K562 (cell line): Measurements from ENCODE around the gene TEDDM1. TPM values are rescaled to one million over a fixed set of nuclear protein-coding genes. Genes with fewer than 3 reads are reported as not detected.

Experiments used
- CGGBP1 ChIP-seq: fragments of 250-450 bp; sonication (Bioruptor Pico); IDR thresholded peaks from 2 replicates; pipeline ENCODE4 v1.9.0; 2021; ENCODE audit warnings: mild to moderate bottlenecking
- CHD2 ChIP-seq: IDR thresholded peaks from 2 replicates; pipeline ENCODE4 v1.6.1; 2011; ENCODE audit warnings: low read depth, low read length
- E2F5 ChIP-seq: sonication (generic); formaldehyde crosslinking; IDR thresholded peaks from 2 replicates; pipeline ENCODE4 v1.8.0; 2022; ENCODE audit warnings: mild to moderate bottlenecking, missing genetic modification reagents
- FOXJ2 ChIP-seq: fragments of 200-800 bp; sonication (Bioruptor generic); IDR thresholded peaks from 2 replicates; pipeline ENCODE4 v1.6.1; 2016; ENCODE audit warnings: missing genetic modification characterization, missing compliant biosample characterization
- GABPB2 ChIP-seq: fragments of 250-450 bp; sonication (Bioruptor Pico); conservative IDR thresholded peaks from 2 replicates; pipeline ENCODE4 v1.5.1; 2021; ENCODE audit warnings: mild to moderate bottlenecking
- GTF2F1 ChIP-seq: IDR thresholded peaks from 2 replicates; pipeline ENCODE4 v1.6.1; 2011; ENCODE audit warnings: low read depth, low read length, improper control_type of control experiment
- KAT7 ChIP-seq: sonication (generic); formaldehyde crosslinking; IDR thresholded peaks from 2 replicates; pipeline ENCODE4 v1.8.0; 2022; ENCODE audit warnings: missing genetic modification reagents, mild to moderate bottlenecking, borderline replicate concordance
- MTA3 ChIP-seq: fragments of 450-650 bp; formaldehyde crosslinking; IDR thresholded peaks from 2 replicates; pipeline ENCODE4 v1.6.1; 2017; ENCODE audit warnings: mild to moderate bottlenecking, borderline replicate concordance
- MYNN ChIP-seq, 2 experiments: sonication (generic); formaldehyde crosslinking in 1 of 2; IDR thresholded peaks; 2 replicates each; pipeline versions ENCODE4 v1.5.0 to v1.6.1; 2016 to 2020; ENCODE audit warnings: antibody characterized with exemption in 1 of 2, missing genetic modification reagents in 1 of 2
- NCOR1 ChIP-seq: fragments of 450-650 bp; IDR thresholded peaks from 2 replicates; pipeline ENCODE4 v1.6.1; 2016; ENCODE audit warnings: mild to moderate bottlenecking, moderate library complexity
- POLR2G ChIP-seq: fragments of 200-400 bp; formaldehyde crosslinking; IDR thresholded peaks from 2 replicates; pipeline ENCODE4 v1.6.1; 2017; ENCODE audit warnings: low read depth, mild to moderate bottlenecking, antibody characterized with exemption, low read length, moderate library complexity
- SMARCA4 ChIP-seq: fragments of 450-650 bp; IDR thresholded peaks from 2 replicates; pipeline ENCODE4 v1.6.1; 2016
- STAT5A ChIP-seq: IDR thresholded peaks from 2 replicates; pipeline ENCODE4 v1.6.1; 2012; ENCODE audit warnings: low read length, inconsistent platforms, borderline replicate concordance
- THRA ChIP-seq: fragments of 450-650 bp; IDR thresholded peaks from 2 replicates; pipeline ENCODE4 v1.6.1; 2017; ENCODE audit warnings: mild to moderate bottlenecking, moderate library complexity
- ZBTB9 ChIP-seq: fragments of 450-650 bp; formaldehyde crosslinking; IDR thresholded peaks from 2 replicates; pipeline ENCODE4 v1.4.0; 2020; ENCODE audit warnings: mild to moderate bottlenecking, moderate library complexity
- ZFP30 ChIP-seq: fragments of 250-450 bp; sonication (Bioruptor Pico); IDR thresholded peaks from 2 replicates; pipeline ENCODE4 v1.8.0; 2022; ENCODE audit warnings: moderate library complexity, mild to moderate bottlenecking, inconsistent platforms, borderline replicate concordance
- ZNF280A ChIP-seq: fragments of 450-650 bp; IDR thresholded peaks from 2 replicates; pipeline ENCODE4 v1.6.1; 2018; ENCODE audit warnings: mild to moderate bottlenecking, low read depth; ENCODE audit not compliant: partially characterized antibody
- ZNF589 ChIP-seq: fragments of 200-800 bp; sonication (Bioruptor generic); IDR thresholded peaks from 2 replicates; pipeline ENCODE4 v1.6.1; 2016; ENCODE audit warnings: low read depth, missing genetic modification characterization, missing compliant biosample characterization
- ZNF592 ChIP-seq: fragments of 450-650 bp; IDR thresholded peaks from 2 replicates; pipeline ENCODE4 v1.6.1; 2017; ENCODE audit warnings: antibody characterized with exemption, mild to moderate bottlenecking
- polyA plus RNA-seq, 8 experiments: library from polyadenylated mRNA; depleted of rRNA in 4 of 8; stranded (reverse) in 5 of 8; unstranded in 3 of 8; fragments of >200 nt; fragmentation: Nextera tagmentation in 2 of 8; fragmentation: Illumina TruSeq in 1 of 8; extraction: Ambion mirVana in 2 of 8; extraction: Trizol in 1 of 8; gene quantifications; 2 replicates each; pipeline versions ENCODE4 v1.2.1 to v1.2.3, GENCODE V29; 2011 to 2014; ENCODE audit warnings: inconsistent platforms in 1 of 8, missing spikeins in 1 of 8
- total RNA-seq, 7 experiments: library from RNA; depleted of rRNA in 6 of 7; stranded (reverse); fragments of >200 nt in 6 of 7; fragmentation: Illumina TruSeq in 2 of 7; extraction: Trizol in 2 of 7; gene quantifications; 2 replicates each; pipeline versions ENCODE4 v1.2.1 to v1.2.3, GENCODE V29; 2011 to 2021; ENCODE audit warnings: low replicate concordance in 1 of 7

Gene TEDDM1
- total and polyA plus RNA-seq, 9 of the 15 experiments (the other 6 are each of a cell fraction or from before 2014, with no cell fraction given) = not detected

GRCh38 chr1:182383037-182383661 lies 17.3 kb downstream of the TEDDM1 start (continued):
- TF ChIP-seq ZBTB9 (CRISPR knock-in tag) (no peak), ZNF280A (no peak), SMARCA4 (no peak), NCOR1 (no peak), ZNF592 (0 out of 2 replicates have a peak, but pooled peaks have one; percentile 16), GTF2F1 (no peak), STAT5A (no peak), GABPB2 (CRISPR knock-in tag) (no peak), CGGBP1 (no peak), POLR2G (peak; percentile 57), ZFP30 (no peak), THRA (no peak), MYNN (IDR thresholded peaks at IDR 0.05) (0 out of 2 replicates have a peak, but pooled peaks have one; percentile 51), MYNN (CRISPR knock-in tag; IDR thresholded peaks at IDR 0.05) (no peak), FOXJ2 (tag) (no peak), MTA3 (peak; percentile 31; the same call in 1 of the 2 replicates), E2F5 (CRISPR knock-in tag) (no peak), ZNF589 (CRISPR knock-in tag) (no peak), KAT7 (CRISPR knock-in tag) (0 out of 2 replicates have a peak, but pooled peaks have one; percentile 30), CHD2 (no peak)
